ENCODE results near the gene ATP8A1. TPM values are rescaled to one million over a fixed set of nuclear protein-coding genes. Genes with fewer than 3 reads are reported as not detected.

Gene ATP8A1
- total RNA-seq, 1 experiment from 2014 or later: 0.19 TPM

- no TSS peak for BruUV-seq (replicated peaks)
- H3K27me3 Mint-ChIP-seq (ENCODE audit: insufficient read depth, unreplicated experiment): peaks cover 11% of the 10 kb centered on the region
Observed at GRCh38 chr4:42673082-42673425, 16.1 kb upstream of the ATP8A1 start.

GRCh38 chr4:42672359-42673081 lies 15.6 kb upstream of the ATP8A1 start:
- no peak for TF ChIP-seq CTCF (IDR thresholded peaks at IDR 0.05; ENCODE audit: unreplicated experiment)
- intact Hi-C loops (cut with micrococcal nuclease): no loop called here
- H3K36me3 Mint-ChIP-seq (ENCODE audit: insufficient read depth, unreplicated experiment): no peaks in the 10 kb centered on the region
- ChIA-PET CTCF (interaction anchor here (0.5 to 1.0 kb wide), 3 partner anchors 15 to 107 kb away, joined by 3 to 4 read pairs (median 3); partner anchors contain the start of gene ATP8A1), POLR2A (interaction anchor here (0.8 to 1.8 kb wide), 4 partner anchors 15 to 147 kb away, joined by 3 to 16 read pairs (median 3); partner anchors contain the start of gene ATP8A1)
- H3K4me3 Mint-ChIP-seq (ENCODE audit: unreplicated experiment): no peak overlapping the region
- H3K27ac Mint-ChIP-seq (ENCODE audit: low read depth, unreplicated experiment): peak overlapping the region; percentile 54
- peaks cover 11% of the 10 kb centered on the region for H3K27me3 Mint-ChIP-seq (ENCODE audit: insufficient read depth, unreplicated experiment)
- no peaks in the 10 kb centered on the region for H3K9me3 Mint-ChIP-seq (ENCODE audit: unreplicated experiment)
- peaks cover 8% of the 10 kb centered on the region for H3K4me1 Mint-ChIP-seq (ENCODE audit: insufficient read depth, unreplicated experiment)
- BruUV-seq (replicated peaks): no TSS peak
- DNase-seq (ENCODE audit: unreplicated experiment): no peak

More at GRCh38 chr4:42673082-42673425, 16.1 kb upstream of the ATP8A1 start:
- peak; percentile 78 for DNase-seq (ENCODE audit: unreplicated experiment)
- CTCF ChIA-PET: interaction anchor here (0.5 to 1.0 kb wide), 2 partner anchors 28 to 108 kb away, joined by 3 to 4 read pairs; no protein-coding TSS in a partner anchor
- peaks cover 8% of the 10 kb centered on the region for H3K4me1 Mint-ChIP-seq (ENCODE audit: insufficient read depth, unreplicated experiment)
- H3K27ac Mint-ChIP-seq (ENCODE audit: low read depth, unreplicated experiment): peak overlapping the region; percentile 54
- no peak for TF ChIP-seq CTCF (IDR thresholded peaks at IDR 0.05; ENCODE audit: unreplicated experiment)
- POLR2A ChIA-PET: interaction anchor here (0.8 to 1.8 kb wide), 4 partner anchors 16 to 147 kb away, joined by 3 to 16 read pairs (median 3); partner anchors contain the start of gene ATP8A1
- no peaks in the 10 kb centered on the region for H3K36me3 Mint-ChIP-seq (ENCODE audit: insufficient read depth, unreplicated experiment)
- H3K9me3 Mint-ChIP-seq (ENCODE audit: unreplicated experiment): no peaks in the 10 kb centered on the region
- no peak overlapping the region for H3K4me3 Mint-ChIP-seq (ENCODE audit: unreplicated experiment)
- intact Hi-C loops (cut with micrococcal nuclease): no loop called here

DNA sequence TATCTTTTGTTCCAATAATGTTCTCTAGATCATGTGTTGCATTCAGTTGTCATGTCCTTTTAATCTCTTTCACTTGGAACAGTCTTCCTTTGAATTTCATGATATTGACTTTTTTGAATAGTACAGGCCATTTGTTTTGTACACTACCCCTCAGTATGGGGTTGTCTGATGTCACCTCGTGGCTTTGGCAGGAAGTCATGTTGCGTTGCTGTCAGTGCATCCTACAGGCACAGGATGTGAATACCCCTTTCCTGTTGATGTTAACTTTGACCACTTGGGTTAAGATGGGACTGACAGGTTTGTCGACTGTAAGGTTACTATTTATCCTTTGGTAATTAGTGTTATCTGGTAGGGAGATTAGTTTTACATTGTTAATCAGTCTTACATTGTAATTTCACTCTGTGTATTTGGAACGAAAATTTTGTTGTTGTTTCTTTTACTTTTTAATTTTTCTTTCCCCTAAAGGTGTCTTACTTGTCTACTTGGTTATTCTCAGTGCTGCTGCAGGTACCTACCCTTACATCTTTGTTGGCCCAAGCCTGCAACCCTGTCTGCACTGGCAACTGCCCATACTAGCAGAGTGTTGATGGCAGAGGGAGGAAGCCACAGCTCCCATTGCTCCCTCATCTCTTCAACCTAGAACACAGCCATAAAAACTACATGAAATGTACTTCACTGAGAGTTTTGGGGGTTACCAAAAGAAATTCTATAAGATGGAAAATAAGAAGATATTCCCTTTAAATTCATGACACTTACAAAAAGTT lies 14.7 kb upstream of the ATP8A1 start:
- H3K27ac Mint-ChIP-seq (ENCODE audit: low read depth, unreplicated experiment): no peak overlapping the region
- DNase-seq (ENCODE audit: unreplicated experiment): no peak
- no peaks in the 10 kb centered on the region for H3K9me3 Mint-ChIP-seq (ENCODE audit: unreplicated experiment)
- H3K4me3 Mint-ChIP-seq (ENCODE audit: unreplicated experiment): no peak overlapping the region
- H3K27me3 Mint-ChIP-seq (ENCODE audit: insufficient read depth, unreplicated experiment): peaks cover 16% of the 10 kb centered on the region
- H3K36me3 Mint-ChIP-seq (ENCODE audit: insufficient read depth, unreplicated experiment): no peaks in the 10 kb centered on the region
- CTCF ChIA-PET: interaction anchor here (0.9 kb wide), 1 partner anchor 14 kb away, joined by 3 read pairs; the partner anchor contains the start of gene ATP8A1
- intact Hi-C loops (cut with micrococcal nuclease): no loop called here
- POLR2A ChIA-PET: interaction anchor here (1.8 kb wide), 1 partner anchor 14 kb away, joined by 16 read pairs; the partner anchor contains the start of gene ATP8A1
- no peak for TF ChIP-seq CTCF (IDR thresholded peaks at IDR 0.05; ENCODE audit: unreplicated experiment)
- peaks cover 8% of the 10 kb centered on the region for H3K4me1 Mint-ChIP-seq (ENCODE audit: insufficient read depth, unreplicated experiment)
- BruUV-seq (replicated peaks): no TSS peak

DNA sequence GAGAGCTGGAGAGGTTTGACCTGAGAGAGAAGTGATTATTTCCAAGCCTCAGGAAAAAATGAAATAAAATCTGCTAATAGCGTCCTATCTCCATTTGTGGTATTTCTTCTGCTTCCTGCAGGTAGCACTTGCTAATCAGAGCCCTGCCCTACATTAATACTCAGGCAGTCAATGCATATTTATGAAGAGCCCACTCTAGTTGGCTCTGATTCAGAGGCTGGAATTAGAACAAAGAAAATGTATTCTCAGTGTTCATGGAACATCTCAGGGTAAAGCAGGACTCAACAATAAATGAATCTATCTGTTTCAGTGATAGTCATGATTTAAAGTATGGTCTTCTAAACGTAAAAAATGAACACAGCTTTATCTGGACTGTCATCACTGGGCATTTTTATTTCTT lies 1.4 kb upstream of the ATP8A1 start:
- CTCF ChIA-PET: interaction anchor here (1.9 kb wide), 1 partner anchor 90 kb away, joined by 5 read pairs; no protein-coding TSS in a partner anchor
- H3K27me3 Mint-ChIP-seq (ENCODE audit: insufficient read depth, unreplicated experiment): peaks cover 8% of the 10 kb centered on the region
- DNase-seq (ENCODE audit: unreplicated experiment): no peak
- POLR2A ChIA-PET: interaction anchor here (1.1 to 2.0 kb wide), 3 partner anchors 13 to 32 kb away, joined by 3 to 16 read pairs (median 5); no protein-coding TSS in a partner anchor
- no peaks in the 10 kb centered on the region for H3K9me3 Mint-ChIP-seq (ENCODE audit: unreplicated experiment)
- H3K36me3 Mint-ChIP-seq (ENCODE audit: insufficient read depth, unreplicated experiment): no peaks in the 10 kb centered on the region
- intact Hi-C loops (cut with micrococcal nuclease): loop anchor here (10.0 kb wide), 1 partner anchor 93 kb away; no protein-coding TSS in a partner anchor
- BruUV-seq (replicated peaks): no TSS peak
- peak overlapping the region; percentile 77 for H3K4me3 Mint-ChIP-seq (ENCODE audit: unreplicated experiment)
- TF ChIP-seq CTCF (IDR thresholded peaks at IDR 0.05; ENCODE audit: unreplicated experiment): no peak
- H3K4me1 Mint-ChIP-seq (ENCODE audit: insufficient read depth, unreplicated experiment): peaks cover 23% of the 10 kb centered on the region
- no peak overlapping the region for H3K27ac Mint-ChIP-seq (ENCODE audit: low read depth, unreplicated experiment)

Data from MCF 10A (cell line).